HUES48 (cell line): Measurements from ENCODE around the gene GARIN5A.

ENCODE experiments used
- H3K27ac ChIP-seq: one replicate; pipeline ENCODE4 v1.7.0; 2013; ENCODE audit warnings: low read depth, low read length, inconsistent platforms
- H3K27me3 ChIP-seq: 2 replicates; pipeline ENCODE4 v1.6.1; 2013; ENCODE audit warnings: mild to moderate bottlenecking, low read length; ENCODE audit not compliant: control insufficient read depth, insufficient read depth
- H3K36me3 ChIP-seq: 2 replicates; pipeline ENCODE4 v1.6.1; 2013; ENCODE audit warnings: low read length; ENCODE audit not compliant: control insufficient read depth, insufficient read depth
- H3K4me1 ChIP-seq: 2 replicates; pipeline ENCODE4 v1.6.1; 2013; ENCODE audit warnings: mild to moderate bottlenecking, low read length; ENCODE audit not compliant: control insufficient read depth, insufficient read depth
- H3K4me3 ChIP-seq: 2 replicates; pipeline ENCODE4 v1.5.1; 2013; ENCODE audit warnings: mild to moderate bottlenecking, low read depth, low read length
- H3K9ac ChIP-seq: 2 replicates; pipeline ENCODE4 v1.6.1; 2013; ENCODE audit warnings: mild to moderate bottlenecking, low read depth, low read length, moderate library complexity
- H3K9me3 ChIP-seq: 2 replicates; pipeline ENCODE4 v1.6.1; 2013; ENCODE audit warnings: low read length; ENCODE audit not compliant: control insufficient read depth, insufficient read depth

GARIN5A gene

GRCh38 chr19:50486823-50487515 is 10.3 kb upstream of the GARIN5A start:
- Histone ChIP-seq H3K27ac (no peak overlapping the region), H3K9me3 (peaks cover 14% of the 10 kb centered on the region), H3K9ac (no peak overlapping the region), H3K4me1 (no peaks in the 10 kb centered on the region), H3K36me3 (peaks cover 6% of the 10 kb centered on the region; the same call in 1 of the 2 replicates), H3K4me3 (no peak overlapping the region), H3K27me3 (peaks cover 41% of the 10 kb centered on the region)

- peaks cover 14% of the 10 kb centered on the region for H3K9me3 ChIP-seq
- H3K36me3 ChIP-seq, result peaks cover 20% of the 10 kb centered on the region
- no peak overlapping the region for H3K4me3 ChIP-seq
- H3K27me3 ChIP-seq, result peaks cover 27% of the 10 kb centered on the region
- no peak overlapping the region for H3K27ac ChIP-seq
- H3K9ac ChIP-seq, result no peak overlapping the region
- no peaks in the 10 kb centered on the region for H3K4me1 ChIP-seq
These were observed 8.8 kb upstream of the GARIN5A start for GRCh38 chr19:50485284-50485955.

- no peaks in the 10 kb centered on the region for H3K4me1 ChIP-seq
- no peak overlapping the region for H3K4me3 ChIP-seq
- no peak overlapping the region for H3K9ac ChIP-seq
- peaks cover 19% of the 10 kb centered on the region for H3K9me3 ChIP-seq
- H3K36me3 ChIP-seq, result peaks cover 39% of the 10 kb centered on the region
- no peak overlapping the region for H3K27ac ChIP-seq
- H3K27me3 ChIP-seq, result peaks cover 9% of the 10 kb centered on the region; the same call in 1 of the 2 replicates
These were observed 6.3 kb upstream of the GARIN5A start for GRCh38 chr19:50482916-50483315.

- Histone ChIP-seq H3K9me3 (peaks cover 19% of the 10 kb centered on the region), H3K9ac (no peak overlapping the region), H3K27me3 (peaks cover 3% of the 10 kb centered on the region; the same call in 1 of the 2 replicates), H3K4me1 (no peaks in the 10 kb centered on the region), H3K27ac (no peak overlapping the region), H3K4me3 (no peak overlapping the region), H3K36me3 (peaks cover 42% of the 10 kb centered on the region)
These were observed 5.7 kb upstream of the GARIN5A start for GRCh38 chr19:50482271-50482855.

- Histone ChIP-seq H3K4me3 (no peak overlapping the region), H3K27ac (no peak overlapping the region), H3K36me3 (peaks cover 42% of the 10 kb centered on the region), H3K9ac (no peak overlapping the region), H3K4me1 (no peaks in the 10 kb centered on the region), H3K27me3 (no peaks in the 10 kb centered on the region), H3K9me3 (peaks cover 17% of the 10 kb centered on the region)
These were observed 4.9 kb upstream of the GARIN5A start for GRCh38 chr19:50481351-50482149.

GRCh38 chr19:50480281-50481111 is 3.8 kb upstream of the GARIN5A start:
- peaks cover 6% of the 10 kb centered on the region; the same call in 1 of the 2 replicates for H3K9me3 ChIP-seq
- H3K27ac ChIP-seq, result no peak overlapping the region
- H3K4me3 ChIP-seq, result no peak overlapping the region
- peaks cover 42% of the 10 kb centered on the region for H3K36me3 ChIP-seq
- no peak overlapping the region for H3K9ac ChIP-seq
- no peaks in the 10 kb centered on the region for H3K27me3 ChIP-seq
- no peaks in the 10 kb centered on the region for H3K4me1 ChIP-seq

- no peaks in the 10 kb centered on the region for H3K27me3 ChIP-seq
- H3K36me3 ChIP-seq, result peaks cover 42% of the 10 kb centered on the region
- H3K9me3 ChIP-seq, result 0 out of 2 replicates have a peak, but pooled peaks cover 5% of the 10 kb centered on the region
- H3K4me3 ChIP-seq, result no peak overlapping the region
- no peak overlapping the region for H3K9ac ChIP-seq
- no peak overlapping the region for H3K27ac ChIP-seq
- H3K4me1 ChIP-seq, result no peaks in the 10 kb centered on the region
These were observed 3.2 kb upstream of the GARIN5A start for GRCh38 chr19:50479761-50480251.

GRCh38 chr19:50478901-50479715 is 2.5 kb upstream of the GARIN5A start:
- Histone ChIP-seq H3K4me1 (no peaks in the 10 kb centered on the region), H3K9me3 (0 out of 2 replicates have a peak, but pooled peaks cover 5% of the 10 kb centered on the region), H3K9ac (no peak overlapping the region), H3K27me3 (no peaks in the 10 kb centered on the region), H3K36me3 (peaks cover 42% of the 10 kb centered on the region), H3K4me3 (no peak overlapping the region), H3K27ac (no peak overlapping the region)

- H3K9me3 ChIP-seq, result 0 out of 2 replicates have a peak, but pooled peaks cover 5% of the 10 kb centered on the region
- peaks cover 37% of the 10 kb centered on the region for H3K36me3 ChIP-seq
- H3K4me1 ChIP-seq, result no peaks in the 10 kb centered on the region
- no peaks in the 10 kb centered on the region for H3K27me3 ChIP-seq
- H3K27ac ChIP-seq, result no peak overlapping the region
- peak overlapping the region; percentile 90; the same call in 1 of the 2 replicates for H3K4me3 ChIP-seq
- no peak overlapping the region for H3K9ac ChIP-seq
These were observed 1.3 kb upstream of the GARIN5A start for GRCh38 chr19:50477751-50478515.
